ENCODE results near the gene SPINK13.
"Not testable (repeated sequence)": the region's sequence is repeated elsewhere in the genome, so short reads cannot be mapped to it uniquely, and the experiment has no call there.

SPINK13 gene

GRCh38 chr5:148268566-148268965 lies at the start of gene SPINK13:
SPINK13 (plus strand) TSS chr5:148268794; CDS start chr5:148270073, 1,279 bp downstream.
- no peak for DNase-seq (ENCODE audit: low spot score)

GRCh38 chr5:148221508-148221907 lies 47.1 kb upstream of the SPINK13 start:
- no peak for DNase-seq (ENCODE audit: low spot score)

GRCh38 chr5:148224117-148224742 lies 44.4 kb upstream of the SPINK13 start:
- no peak for DNase-seq (ENCODE audit: low spot score)

- DNase-seq (ENCODE audit: low spot score) = no peak
Measured at GRCh38 chr5:148228392-148228984, 40.1 kb upstream of the SPINK13 start.

GRCh38 chr5:148229840-148230239 lies 38.8 kb upstream of the SPINK13 start:
- DNase-seq (ENCODE audit: low spot score) = no peak

GRCh38 chr5:148230240-148230639 lies 38.4 kb upstream of the SPINK13 start:
- no peak for DNase-seq (ENCODE audit: low spot score)

GRCh38 chr5:148237785-148238417 lies 30.7 kb upstream of the SPINK13 start:
- DNase-seq (ENCODE audit: low spot score) = no peak

GRCh38 chr5:148238418-148238794 lies 30.2 kb upstream of the SPINK13 start, which contains the start of gene MARCOL:
MARCOL (plus strand) TSS chr5:148238525; CDS start chr5:148238598, 73 bp downstream.
- no peak for DNase-seq (ENCODE audit: low spot score)

GRCh38 chr5:148248894-148249293 lies 19.7 kb upstream of the SPINK13 start:
- no peak for DNase-seq (ENCODE audit: low spot score)

- DNase-seq (ENCODE audit: low spot score) = no peak
Measured at GRCh38 chr5:148255456-148255855, 13.1 kb upstream of the SPINK13 start.

GRCh38 chr5:148259288-148259687 lies 9.3 kb upstream of the SPINK13 start:
- DNase-seq (ENCODE audit: low spot score) = no peak

GRCh38 chr5:148261221-148261620 lies 7.4 kb upstream of the SPINK13 start:
- no peak for DNase-seq (ENCODE audit: low spot score)

GRCh38 chr5:148267962-148268361 lies 632 bp upstream of the SPINK13 start:
- DNase-seq (ENCODE audit: low spot score) = no peak

- not testable (repeated sequence) for DNase-seq (ENCODE audit: low spot score)
Measured at GRCh38 chr5:148275129-148275528, 6.5 kb downstream of the SPINK13 start.

GRCh38 chr5:148280893-148281292 lies 12.3 kb downstream of the SPINK13 start:
- not testable (repeated sequence) for DNase-seq (ENCODE audit: low spot score)

- DNase-seq (ENCODE audit: low spot score) = not testable (repeated sequence)
Measured at GRCh38 chr5:148281336-148281735, 12.7 kb downstream of the SPINK13 start.

- DNase-seq (ENCODE audit: low spot score) = peak; percentile 34
Measured at GRCh38 chr5:148290271-148291195, 21.9 kb downstream of the SPINK13 start.

- DNase-seq (ENCODE audit: low spot score) = no peak
Measured at GRCh38 chr5:148297731-148298130, 29.1 kb downstream of the SPINK13 start.

- DNase-seq (ENCODE audit: low spot score) = no peak
Measured at GRCh38 chr5:148306446-148306845, 37.9 kb downstream of the SPINK13 start.

GRCh38 chr5:148309019-148309418 lies 40.4 kb downstream of the SPINK13 start:
- DNase-seq (ENCODE audit: low spot score) = no peak

- no peak for DNase-seq (ENCODE audit: low spot score)
Measured at GRCh38 chr5:148309746-148310145, 41.2 kb downstream of the SPINK13 start.

- no peak for DNase-seq (ENCODE audit: low spot score)
Measured at GRCh38 chr5:148311484-148311883, 42.9 kb downstream of the SPINK13 start.

Data from NAMALWA (cell line).